Cardiac fibroblast (primary cell): ENCODE results near the gene LHFPL3.

ENCODE experiments used
- DNase-seq, 2 donors: peaks; one replicate each; pipeline versions ENCODE4 v3.0.0 to v3.0.0-alpha.2; 2010; ENCODE audit warnings: low read depth in 2 of 2
- H3K4me3 ChIP-seq, 2 donors: replicated peaks in 1 of 2; 1 replicate in 1 of 2; 2 replicates in 1 of 2; pipeline ENCODE4 v1.5.1; 2011; ENCODE audit warnings: low read depth in 2 of 2, low read length in 2 of 2, mild to moderate bottlenecking in 2 of 2, moderate library complexity in 1 of 2
- CTCF ChIP-seq: IDR thresholded peaks from one replicate; pipeline ENCODE4 v1.5.1; 2011; ENCODE audit warnings: low read depth, mild to moderate bottlenecking, low read length, inconsistent platforms

LHFPL3 gene

DNA sequence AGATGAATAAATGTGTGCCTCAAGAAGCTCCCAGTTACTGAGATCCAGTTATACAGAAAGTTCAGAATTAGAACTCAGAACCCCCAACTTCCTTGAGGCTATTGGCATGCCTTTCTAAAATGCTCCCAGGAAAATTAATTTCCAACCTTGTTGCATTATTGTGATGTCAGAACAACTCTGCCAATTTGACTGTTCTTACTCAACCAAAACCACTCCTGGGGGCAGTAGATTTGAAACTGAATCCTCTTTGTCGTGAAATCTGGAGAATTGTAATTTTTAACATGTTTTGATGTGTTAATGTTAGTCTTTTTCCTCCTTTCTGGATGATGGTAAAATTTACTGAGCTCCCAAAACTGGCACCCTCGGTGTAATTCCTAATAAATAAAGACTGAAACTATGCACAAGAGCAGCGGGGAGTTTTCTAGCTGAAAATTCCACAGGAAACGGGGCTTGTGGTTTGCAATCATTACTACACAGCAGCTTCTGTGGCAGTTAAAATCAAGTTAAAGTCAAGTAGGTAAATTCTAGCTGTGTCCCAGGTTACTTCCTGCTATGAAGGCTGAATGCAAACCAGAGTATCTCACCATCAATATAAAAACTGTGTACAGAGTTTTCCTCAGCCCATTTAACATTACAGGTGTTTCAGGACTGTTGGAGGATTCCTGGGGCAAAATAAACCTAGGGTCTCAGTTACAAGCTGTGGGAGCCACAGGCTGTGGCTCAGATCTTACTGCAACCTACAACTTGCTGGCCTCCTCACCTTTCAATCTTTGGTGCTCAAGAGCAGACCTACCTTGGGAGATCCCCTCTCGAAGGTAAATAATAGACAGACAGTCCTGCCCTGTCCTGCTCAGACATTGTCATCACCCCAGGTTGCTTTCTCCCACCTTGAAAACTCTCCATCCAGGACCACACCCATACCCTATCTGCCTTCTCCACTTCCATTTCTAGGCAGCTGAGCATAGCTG lies 529.3 kb downstream of the LHFPL3 start:
- no peak for TF ChIP-seq CTCF
- no peak for DNase-seq
- H3K4me3 ChIP-seq: no peak overlapping the region

DNA sequence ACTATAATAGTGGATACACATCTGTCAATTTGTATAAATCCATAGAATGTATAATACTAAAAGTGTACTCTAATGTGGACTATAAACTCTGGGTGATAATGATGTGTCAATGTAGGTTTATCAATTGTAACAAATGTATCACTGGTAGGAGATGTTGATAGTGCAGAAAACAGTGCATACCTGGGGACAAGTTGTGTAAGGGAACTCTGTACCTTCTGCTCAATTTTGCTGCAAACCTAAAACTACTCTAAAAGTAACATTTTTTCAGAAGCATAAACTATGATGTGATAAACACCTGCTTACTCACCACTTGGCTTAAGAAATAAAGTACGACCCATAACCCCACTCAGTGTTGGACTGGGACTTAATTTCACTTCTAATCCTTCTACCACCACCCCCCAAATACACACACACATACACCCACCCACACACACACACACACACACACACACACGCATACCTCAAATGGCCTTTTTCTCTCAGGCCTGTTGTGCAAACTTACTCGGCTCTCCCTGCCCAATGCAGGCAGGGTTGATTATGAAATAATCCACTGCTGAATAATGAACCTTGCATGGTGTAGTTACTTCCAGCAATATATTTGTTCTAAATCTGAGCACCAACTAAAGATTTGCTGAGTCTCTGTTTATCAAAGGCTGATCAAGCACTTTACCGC lies 531.5 kb downstream of the LHFPL3 start:
- H3K4me3 ChIP-seq: no peak overlapping the region
- no peak for TF ChIP-seq CTCF
- DNase-seq: peak; percentile 5 to 15

DNA sequence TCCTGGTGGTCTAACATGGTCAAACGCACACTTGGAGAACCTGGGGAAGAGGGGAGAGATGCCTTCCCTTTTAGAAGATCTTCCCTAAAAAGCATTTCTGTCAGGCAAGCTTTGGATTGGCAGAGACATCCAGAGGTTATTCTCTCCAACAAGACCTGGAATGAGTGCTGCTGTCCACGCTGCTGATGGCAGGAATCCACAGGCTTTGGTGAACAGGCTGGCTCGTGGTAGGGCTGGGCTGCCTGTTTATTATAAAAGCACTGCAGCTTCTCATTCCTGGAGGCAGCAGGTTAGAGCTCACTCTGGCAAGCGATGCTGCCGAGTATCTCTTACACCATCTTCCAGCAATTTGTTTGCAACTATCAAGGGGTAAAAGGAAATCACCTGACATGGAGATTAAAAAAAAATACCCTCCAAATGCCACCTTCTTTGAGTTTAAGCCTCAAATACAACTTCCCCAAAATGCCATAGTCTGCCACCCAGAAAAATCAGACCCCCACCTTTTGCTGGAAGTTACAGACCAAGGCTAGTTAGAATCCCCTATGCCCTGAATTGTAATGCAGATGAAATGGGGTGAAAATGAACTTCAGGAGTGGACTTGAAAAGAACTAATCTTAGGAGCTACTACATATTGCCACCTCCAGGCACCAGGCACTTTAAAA lies 533.5 kb downstream of the LHFPL3 start:
- no peak for DNase-seq
- no peak overlapping the region for H3K4me3 ChIP-seq
- TF ChIP-seq CTCF: no peak

DNA sequence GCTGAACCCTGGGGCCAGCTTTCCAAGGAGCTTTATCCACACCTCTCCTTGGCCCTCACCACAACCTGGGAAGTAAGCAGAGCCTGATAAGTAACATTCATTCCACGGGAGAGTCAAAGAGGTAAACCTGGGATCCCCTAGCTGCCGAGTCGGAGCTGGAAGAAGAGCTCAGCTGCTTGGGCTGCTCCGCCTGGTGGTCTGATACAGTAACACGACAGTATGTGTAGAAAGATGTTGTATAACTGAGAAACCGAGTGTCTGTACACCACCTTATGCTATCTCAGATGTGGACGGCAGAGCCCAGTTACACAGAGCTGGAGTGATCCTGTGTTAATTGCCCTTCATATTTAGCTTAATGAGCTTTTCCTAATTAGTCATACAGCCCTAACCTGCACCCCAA lies 534.3 kb downstream of the LHFPL3 start:
- no peak overlapping the region for H3K4me3 ChIP-seq
- peak; percentile 47 for TF ChIP-seq CTCF
- peak in 1 of 2 donors; percentile 28 for DNase-seq

GRCh38 chr7:104873401-104873800 lies 545.0 kb downstream of the LHFPL3 start:
- TF ChIP-seq CTCF: no peak
- peak in 1 of 2 donors; percentile 19 for DNase-seq
- H3K4me3 ChIP-seq: no peak overlapping the region

DNA sequence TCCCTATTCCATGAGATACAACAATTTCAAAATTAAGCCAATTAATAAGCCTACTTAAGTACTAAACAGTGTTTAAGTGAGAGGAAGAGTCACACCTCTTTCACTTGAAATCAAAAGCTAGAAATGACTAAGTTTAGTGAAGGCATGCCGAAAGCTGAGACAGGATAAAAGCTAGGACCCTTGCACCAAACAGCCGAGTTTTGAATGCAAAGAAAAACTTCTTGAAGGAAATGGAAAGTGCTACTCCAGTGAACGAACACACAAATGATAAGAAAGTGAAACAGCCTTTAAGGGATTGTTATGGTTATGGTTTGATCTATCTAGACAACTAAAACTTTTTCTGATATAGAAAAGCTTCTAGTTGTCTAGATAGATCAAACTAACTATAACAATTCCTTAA lies 550.2 kb downstream of the LHFPL3 start:
- TF ChIP-seq CTCF: no peak
- no peak overlapping the region for H3K4me3 ChIP-seq
- DNase-seq: no peak
